Esophagus squamous epithelium (tissue), 5 donors: Measurements from ENCODE around the gene HS1BP3. TPM values are rescaled to one million over a fixed set of nuclear protein-coding genes. Genes with fewer than 3 reads are reported as not detected.
A peak's percentile ranks its signal among the peaks of the same experiment; 100 is the strongest.

Source experiments
- DNase-seq: peaks from one replicate; lab custom pipeline; 2025; lab: John Stamatoyannopoulos, UW
- H3K27ac ChIP-seq, 4 donors: fragments of 200-600 bp; sonication (generic); one replicate each; pipeline ENCODE4 v1.5.1; 2016 to 2019; ENCODE audit warnings: mild to moderate bottlenecking in 1 of 4
- H3K27me3 ChIP-seq, 4 donors: fragments of 200-600 bp; sonication (generic); 1 replicate in 3 of 4; 2 replicates in 1 of 4; pipeline versions ENCODE4 v1.5.1 to v1.6.0; 2017 to 2021; ENCODE audit warnings: antibody characterized with exemption in 1 of 4
- H3K36me3 ChIP-seq, 3 donors: fragments of 200-600 bp; sonication (generic); one replicate each; pipeline ENCODE4 v1.5.1; 2016 to 2019
- H3K4me1 ChIP-seq, 3 donors: fragments of 200-600 bp; sonication (generic); one replicate each; pipeline ENCODE4 v1.5.1; 2017 to 2019
- H3K4me3 ChIP-seq, 4 donors: fragments of 200-600 bp; sonication (generic); 1 replicate in 3 of 4; 2 replicates in 1 of 4; pipeline ENCODE4 v1.5.1; 2016 to 2019; ENCODE audit warnings: mild to moderate bottlenecking in 2 of 4, moderate library complexity in 1 of 4
- H3K9me3 ChIP-seq, 3 donors: fragments of 200-600 bp; sonication (generic); one replicate each; pipeline ENCODE4 v1.5.1; 2016 to 2019
- CTCF ChIP-seq, 6 experiments: fragments of 450-650 bp in 4 of 6; fragments of 200-600 bp in 2 of 6; sonication (generic) in 2 of 6; IDR thresholded peaks; one replicate each; pipeline ENCODE4 v1.5.1; 2016 to 2019; ENCODE audit warnings: antibody characterized with exemption in 6 of 6, mild to moderate bottlenecking in 4 of 6, moderate library complexity in 4 of 6
- POLR2A ChIP-seq, 4 donors: fragments of 450-650 bp; IDR thresholded peaks; one replicate each; pipeline ENCODE4 v1.6.1; 2017; ENCODE audit warnings: antibody characterized with exemption in 4 of 4, mild to moderate bottlenecking in 4 of 4, moderate library complexity in 3 of 4
- WGBS, 2 donors: methylation state at CpG; one replicate each; pipeline ENCODE4 v1.1.5; 2018; 5-methylcytosine and 5-hydroxymethylcytosine counted together
- intact Hi-C: fragments of 100-400 bp; cut with DNase I; formaldehyde crosslinking; loops from one replicate; pipeline ENCODE4 v1.15.0; 2022
- total RNA-seq, 4 donors: library from RNA; depleted of rRNA; stranded (reverse); fragments of >200 nt; gene quantifications; one replicate each; pipeline ENCODE4 v1.1.0, GENCODE V29; 2016
- donor health status: DM: yes; HTN: yes; CAD: no.

Gene HS1BP3
- total RNA-seq, 4 donors from 2014 or later, result 7.9 to 22.1 (median 16.9) TPM

DNA sequence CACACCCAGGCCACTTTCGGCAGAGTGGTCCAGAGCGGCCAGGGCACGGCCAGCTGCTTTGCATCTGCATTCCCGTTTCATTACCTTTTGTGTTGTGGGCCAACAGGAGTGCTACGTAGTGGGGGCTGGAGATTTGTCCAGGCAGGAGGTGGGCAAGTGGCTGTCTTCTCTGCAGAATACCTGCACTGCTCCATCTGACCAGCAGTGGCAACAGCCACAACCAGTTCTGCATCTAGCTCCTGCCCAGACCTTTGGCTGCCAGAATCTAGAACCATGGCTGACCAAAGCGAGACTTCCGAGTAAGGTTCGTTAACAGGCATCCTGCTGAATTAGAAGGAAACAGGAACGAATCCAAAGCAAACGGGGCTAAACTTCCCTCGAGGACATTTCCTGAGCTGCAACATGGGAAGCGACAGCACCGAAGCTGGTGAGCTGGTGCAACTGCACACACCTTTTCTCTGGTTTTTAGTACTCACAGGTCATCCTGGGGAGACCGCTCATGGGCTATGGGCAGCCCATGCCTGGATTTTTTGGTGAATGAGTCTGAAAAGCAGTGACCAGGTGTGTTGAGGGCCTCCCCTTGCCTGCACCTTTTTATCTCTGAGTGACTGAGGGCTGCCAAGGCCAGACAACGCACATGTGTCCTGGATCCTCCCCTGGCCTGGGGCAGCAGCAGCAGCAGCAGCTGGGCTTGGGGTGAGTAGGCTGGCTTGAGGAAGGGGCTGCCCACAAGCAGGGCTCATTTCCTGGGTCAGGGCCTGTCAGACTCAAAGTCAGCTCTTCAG is 26.6 kb upstream of the HS1BP3 start:
- peaks cover 0 to 22% (median 0%) of the 10 kb centered on the region in 3 donors for H3K36me3 ChIP-seq
- 58 to 74% methylated on average over 9 to 10 of the region's 15 CpGs for WGBS, 2 donors
- peaks cover 11 to 34% (median 11%) of the 10 kb centered on the region in 3 donors for H3K4me1 ChIP-seq
- H3K27ac ChIP-seq, result no peak overlapping the region
- DNase-seq, result no peak
- intact Hi-C loops, result no loop called here
- peak in 1 of 6 experiments; percentile 3 for TF ChIP-seq CTCF (IDR thresholded peaks at IDR 0.05)
- TF ChIP-seq POLR2A (IDR thresholded peaks at IDR 0.05), result no peak
- peaks cover 0 to 31% (median 8%) of the 10 kb centered on the region in 4 donors for H3K27me3 ChIP-seq
- no peak overlapping the region for H3K4me3 ChIP-seq
- no peaks in the 10 kb centered on the region for H3K9me3 ChIP-seq

DNA sequence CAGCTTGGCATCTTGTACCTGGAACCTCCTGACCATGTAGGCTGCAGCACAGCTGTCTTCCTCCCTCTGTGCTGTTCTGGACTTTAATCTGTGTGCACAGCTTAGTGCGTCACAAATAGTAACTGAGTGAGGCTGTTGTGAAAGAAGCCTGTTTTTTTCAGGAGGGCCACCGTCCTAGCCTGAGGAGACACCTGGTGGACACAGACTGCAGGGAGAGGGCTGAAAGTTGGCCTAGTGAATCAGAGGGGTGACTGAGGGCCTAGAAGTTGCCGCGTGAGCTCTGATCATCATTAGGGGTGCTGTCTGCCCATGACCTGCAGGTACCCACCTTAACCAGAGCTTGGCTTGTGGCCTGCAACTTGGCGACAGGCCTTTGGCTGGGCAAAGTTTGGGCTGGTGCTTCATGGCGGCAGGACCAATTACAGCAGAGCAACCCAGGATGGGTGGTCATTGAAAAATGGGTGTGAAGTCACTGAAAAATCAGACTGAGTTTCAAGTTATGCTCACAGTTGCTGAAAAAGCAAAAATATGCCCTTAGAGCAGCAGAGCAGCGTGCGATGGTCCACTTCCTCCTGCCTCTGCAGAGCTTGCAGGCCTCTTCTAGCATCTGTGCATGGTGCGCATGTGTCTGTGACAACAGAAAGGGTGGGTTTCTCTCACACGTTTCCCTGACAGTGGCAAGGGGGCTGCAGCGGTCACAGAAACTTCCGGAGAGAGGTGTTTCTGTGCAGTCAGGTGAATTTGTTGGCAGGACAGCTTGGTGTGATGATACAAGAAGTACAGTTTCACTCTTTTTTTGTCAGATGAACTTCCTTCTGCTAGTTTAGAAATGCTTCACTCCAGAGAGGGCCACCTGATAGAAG is 25.7 kb upstream of the HS1BP3 start:
- H3K36me3 ChIP-seq, result peaks cover 0 to 13% (median 0%) of the 10 kb centered on the region in 3 donors
- peak overlapping the region in 1 of 4 donors; percentile 66 for H3K27ac ChIP-seq
- H3K27me3 ChIP-seq, result peaks cover 0 to 40% (median 13%) of the 10 kb centered on the region in 4 donors
- 90 to 92% methylated on average over 11 to 12 of the region's 12 CpGs for WGBS, 2 donors
- TF ChIP-seq POLR2A (IDR thresholded peaks at IDR 0.05) (no peak), CTCF (IDR thresholded peaks at IDR 0.05) (peak in 1 of 6 experiments; percentile 19)
- H3K4me3 ChIP-seq, result no peak overlapping the region
- DNase-seq, result no peak
- intact Hi-C loops, result no loop called here
- peaks cover 11 to 43% (median 11%) of the 10 kb centered on the region in 3 donors for H3K4me1 ChIP-seq
- no peaks in the 10 kb centered on the region for H3K9me3 ChIP-seq

GRCh38 chr2:20675701-20676352 is 24.9 kb upstream of the HS1BP3 start:
- H3K27me3 ChIP-seq, result peaks cover 8 to 48% (median 19%) of the 10 kb centered on the region in 4 donors
- H3K27ac ChIP-seq, result peak overlapping the region in 2 of 4 donors; percentile 12 to 66
- TF ChIP-seq CTCF (IDR thresholded peaks at IDR 0.05) (peak in 1 of 6 experiments; percentile 5), POLR2A (IDR thresholded peaks at IDR 0.05) (no peak)
- DNase-seq, result no peak
- peaks cover 11 to 51% (median 12%) of the 10 kb centered on the region in 3 donors for H3K4me1 ChIP-seq
- H3K9me3 ChIP-seq, result no peaks in the 10 kb centered on the region
- 49 to 70% methylated on average over 2 to 3 of the region's 6 CpGs for WGBS, 2 donors
- peaks cover 0 to 6% (median 0%) of the 10 kb centered on the region in 3 donors for H3K36me3 ChIP-seq
- intact Hi-C loops, result no loop called here
- no peak overlapping the region for H3K4me3 ChIP-seq

DNA sequence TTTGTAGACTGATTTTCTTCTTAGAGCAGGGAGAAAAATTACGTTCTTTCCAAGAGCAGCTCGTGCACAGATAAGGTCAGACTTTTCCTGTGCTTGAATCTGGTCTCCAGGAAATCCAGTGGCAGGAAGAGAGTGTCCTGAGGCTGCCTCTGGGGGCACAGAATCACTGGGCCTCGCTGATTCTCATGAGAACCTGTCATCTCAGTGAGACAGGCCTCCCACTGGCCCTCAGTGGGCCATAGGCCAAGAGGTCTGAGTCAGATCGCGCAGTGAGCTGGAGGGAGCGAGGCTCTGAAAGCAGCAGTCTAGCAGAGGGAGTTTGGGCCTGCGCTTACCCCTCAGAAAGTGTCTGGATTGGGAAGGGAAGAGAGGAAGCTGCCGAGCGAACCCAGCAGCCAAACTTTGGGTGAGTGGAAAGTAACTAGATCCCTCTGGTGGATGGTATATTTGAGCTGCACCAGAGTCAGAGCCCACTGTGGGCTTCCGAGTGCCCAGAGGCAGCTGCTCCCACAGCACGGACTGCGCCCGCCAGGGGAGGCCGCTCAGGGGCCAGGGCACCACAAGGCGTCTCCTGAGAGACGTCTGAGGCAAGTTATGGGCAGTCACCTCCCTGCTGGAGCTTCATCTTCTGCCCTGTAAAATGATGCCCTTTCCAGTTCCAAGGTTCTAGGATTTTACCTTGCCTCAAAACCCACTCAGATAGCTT is 24.2 kb upstream of the HS1BP3 start:
- H3K27ac ChIP-seq, result peak overlapping the region in 3 of 4 donors; percentile 23 to 66 (median 51)
- intact Hi-C loops, result no loop called here
- H3K4me1 ChIP-seq, result peaks cover 11 to 58% (median 19%) of the 10 kb centered on the region in 3 donors
- H3K9me3 ChIP-seq, result no peaks in the 10 kb centered on the region
- WGBS, 2 donors, result 50 to 62% methylated on average over 10 to 11 of the region's 16 CpGs
- H3K27me3 ChIP-seq, result peaks cover 15 to 55% (median 24%) of the 10 kb centered on the region in 4 donors
- H3K36me3 ChIP-seq, result no peaks in the 10 kb centered on the region
- TF ChIP-seq CTCF (IDR thresholded peaks at IDR 0.05) (no peak), POLR2A (IDR thresholded peaks at IDR 0.05) (no peak)
- no peak overlapping the region for H3K4me3 ChIP-seq
- DNase-seq, result no peak
